Liver (tissue), 9 donors: ENCODE results near the gene CYP11A1. TPM values are rescaled to one million over a fixed set of nuclear protein-coding genes. Genes with fewer than 3 reads are reported as not detected.

Experiments used
- DNase-seq: peaks from one replicate; pipeline ENCODE4 v3.0.0-alpha.2; 2017; ENCODE audit warnings: low spot score
- H3K27ac ChIP-seq, 2 donors: one replicate each; pipeline ENCODE4 v1.7.0; 2013; ENCODE audit warnings: inconsistent platforms in 2 of 2, low read length in 2 of 2, control low read depth in 1 of 2, low read depth in 1 of 2, mild to moderate bottlenecking in 1 of 2
- H3K27me3 ChIP-seq, 4 donors: one replicate each; pipeline versions ENCODE4 v1.6.1 to v1.7.0; 2013; ENCODE audit warnings: low read length in 3 of 4, inconsistent platforms in 1 of 4, mild to moderate bottlenecking in 1 of 4, moderate library complexity in 1 of 4; ENCODE audit not compliant: control insufficient read depth in 4 of 4, insufficient read depth in 4 of 4
- H3K36me3 ChIP-seq, 4 donors: one replicate each; pipeline versions ENCODE4 v1.6.1 to v1.7.0; 2013; ENCODE audit warnings: low read length in 3 of 4, mild to moderate bottlenecking in 3 of 4, low read depth in 1 of 4, moderate library complexity in 1 of 4; ENCODE audit not compliant: control insufficient read depth in 4 of 4, insufficient read depth in 3 of 4
- H3K4me1 ChIP-seq, 4 donors: one replicate each; pipeline versions ENCODE4 v1.6.1 to v1.7.0; 2013; ENCODE audit warnings: low read length in 3 of 4, mild to moderate bottlenecking in 3 of 4, moderate library complexity in 1 of 4; ENCODE audit not compliant: control insufficient read depth in 4 of 4, insufficient read depth in 4 of 4
- H3K4me3 ChIP-seq, 3 donors: one replicate each; pipeline versions ENCODE4 v1.6.1 to v1.7.0; 2013; ENCODE audit warnings: low read length in 3 of 3, control low read depth in 1 of 3, low read depth in 1 of 3, mild to moderate bottlenecking in 1 of 3
- H3K9ac ChIP-seq, 2 donors: one replicate each; pipeline ENCODE4 v1.7.0; 2013; ENCODE audit warnings: low read length in 2 of 2, mild to moderate bottlenecking in 2 of 2, moderate library complexity in 2 of 2, control low read depth in 1 of 2, low read depth in 1 of 2
- H3K9me3 ChIP-seq, 4 donors: one replicate each; pipeline versions ENCODE4 v1.6.1 to v1.7.0; 2013; ENCODE audit warnings: low read length in 3 of 4; ENCODE audit not compliant: control insufficient read depth in 4 of 4
- ATF3 ChIP-seq: IDR thresholded peaks from 2 replicates; pipeline ENCODE4 v1.6.1; 2016; ENCODE audit warnings: antibody characterized with exemption
- CTCF ChIP-seq: fragments of 150-350 bp; IDR thresholded peaks from 2 replicates; pipeline ENCODE4 v1.5.1; 2017; ENCODE audit warnings: improper control_type of control experiment, low read depth, low read length; ENCODE audit not compliant: missing input control
- EGR1 ChIP-seq, 2 donors: IDR thresholded peaks; 2 replicates each; pipeline ENCODE4 v1.6.1; 2016 to 2018; ENCODE audit warnings: antibody characterized with exemption in 2 of 2, low read depth in 2 of 2
- FOXA1 ChIP-seq: IDR thresholded peaks from 2 replicates; pipeline ENCODE4 v1.6.1; 2016; ENCODE audit warnings: antibody characterized with exemption
- FOXA2 ChIP-seq: IDR thresholded peaks from 2 replicates; pipeline ENCODE4 v1.6.1; 2016; ENCODE audit warnings: antibody characterized with exemption
- GABPA ChIP-seq, 2 donors: IDR thresholded peaks in 1 of 2; conservative IDR thresholded peaks in 1 of 2; 2 replicates each; pipeline ENCODE4 v1.6.1; 2016; ENCODE audit warnings: antibody characterized with exemption in 2 of 2, mild to moderate bottlenecking in 1 of 2, moderate library complexity in 1 of 2
- HNF4A ChIP-seq, 2 donors: conservative IDR thresholded peaks; 2 replicates each; pipeline ENCODE4 v1.6.1; 2016; ENCODE audit warnings: antibody characterized with exemption in 2 of 2, mild to moderate bottlenecking in 2 of 2
- HNF4G ChIP-seq: IDR thresholded peaks from 2 replicates; pipeline ENCODE4 v1.6.1; 2016; ENCODE audit warnings: antibody characterized with exemption
- JUND ChIP-seq, 2 donors: IDR thresholded peaks; 2 replicates each; pipeline ENCODE4 v1.6.1; 2016; ENCODE audit warnings: antibody characterized with exemption in 2 of 2
- MAX ChIP-seq: IDR thresholded peaks from 2 replicates; pipeline ENCODE4 v1.6.1; 2016; ENCODE audit warnings: antibody characterized with exemption
- NR2F2 ChIP-seq: IDR thresholded peaks from 2 replicates; pipeline ENCODE4 v1.6.1; 2016; ENCODE audit warnings: antibody characterized with exemption
- RAD21 ChIP-seq, 2 donors: IDR thresholded peaks; 2 replicates each; pipeline ENCODE4 v1.6.1; 2016; ENCODE audit warnings: antibody characterized with exemption in 2 of 2, mild to moderate bottlenecking in 2 of 2
- REST ChIP-seq: IDR thresholded peaks from 2 replicates; pipeline ENCODE4 v1.6.1; 2016; ENCODE audit warnings: antibody characterized with exemption, mild to moderate bottlenecking
- RXRA ChIP-seq, 2 donors: IDR thresholded peaks; 2 replicates each; pipeline ENCODE4 v1.6.1; 2017 to 2018; ENCODE audit warnings: antibody characterized with exemption in 2 of 2, mild to moderate bottlenecking in 1 of 2
- SP1 ChIP-seq: IDR thresholded peaks from 2 replicates; pipeline ENCODE4 v1.6.1; 2018; ENCODE audit warnings: antibody characterized with exemption, mild to moderate bottlenecking
- TAF1 ChIP-seq: conservative IDR thresholded peaks from 2 replicates; pipeline ENCODE4 v1.6.1; 2016; ENCODE audit warnings: antibody characterized with exemption, mild to moderate bottlenecking
- YY1 ChIP-seq: IDR thresholded peaks from 2 replicates; pipeline ENCODE4 v1.6.1; 2016; ENCODE audit warnings: antibody characterized with exemption, mild to moderate bottlenecking
- ZBTB33 ChIP-seq: IDR thresholded peaks from 2 replicates; pipeline ENCODE4 v1.6.1; 2016; ENCODE audit warnings: antibody characterized with exemption
- WGBS: extraction: QIAGEN DNeasy Blood & Tissue Kit; methylation state at CpG from one replicate; pipeline ENCODE4 v1.1.7; 2013; 5-methylcytosine and 5-hydroxymethylcytosine counted together
- polyA plus RNA-seq, 2 donors: library from polyadenylated mRNA; stranded (reverse) in 1 of 2; unstranded in 1 of 2; fragments of 200-250 nt in 1 of 2; fragments of >200 nt in 1 of 2; fragmentation: Nextera tagmentation in 1 of 2; extraction: Ambion mirVana in 1 of 2; gene quantifications; one replicate each; pipeline versions ENCODE4 v1.2.1 to v1.2.3, GENCODE V29; 2013 to 2015
- total RNA-seq, 2 donors: library from RNA; depleted of rRNA; stranded (reverse); fragments of >200 nt; gene quantifications; one replicate each; pipeline ENCODE4 v1.2.3, GENCODE V29; 2014
- donor health status: healthy.
- donor health status: healthy.
- donor health status: healthy.
- donor health status: healthy.
- donor health status: healthy.

Gene CYP11A1
- total and polyA plus RNA-seq, 4 donors, result 0.47 to 2.3 (median 1.9) TPM

GRCh38 chr15:74396445-74397238 is 29.2 kb upstream of the CYP11A1 start:
- Histone ChIP-seq H3K27me3 (no peaks in the 10 kb centered on the region), H3K4me1 (no peaks in the 10 kb centered on the region), H3K4me3 (no peak overlapping the region), H3K36me3 (no peaks in the 10 kb centered on the region), H3K9me3 (no peaks in the 10 kb centered on the region), H3K27ac (no peak overlapping the region), H3K9ac (no peak overlapping the region)
- WGBS, result 77% methylated on average over 9 of the region's 9 CpGs
- no peak for DNase-seq
- no peak for TF ChIP-seq FOXA2
- TF ChIP-seq EGR1 (IDR thresholded peaks at IDR 0.05; ENCODE audit: low read depth in 2 of 2), result no peak
- TF ChIP-seq HNF4A (conservative IDR thresholded peaks at IDR 0.05), result no peak
- no peak for TF ChIP-seq TAF1
- no peak for TF ChIP-seq RAD21 (IDR thresholded peaks at IDR 0.05)

- Histone ChIP-seq H3K9me3 (no peaks in the 10 kb centered on the region), H3K27me3 (no peaks in the 10 kb centered on the region), H3K4me3 (no peak overlapping the region), H3K36me3 (no peaks in the 10 kb centered on the region), H3K27ac (no peak overlapping the region), H3K9ac (no peak overlapping the region), H3K4me1 (no peaks in the 10 kb centered on the region)
- 84% methylated on average over 10 of the region's 10 CpGs for WGBS
- no peak for DNase-seq
- TF ChIP-seq MAX (no peak), GABPA (IDR thresholded peaks at IDR 0.05 in 1 of 2, conservative IDR thresholded peaks at IDR 0.05 in 1 of 2) (no peak), EGR1 (IDR thresholded peaks at IDR 0.05; ENCODE audit: low read depth in 2 of 2) (no peak), FOXA2 (no peak), TAF1 (no peak), YY1 (no peak), ATF3 (no peak), HNF4G (no peak), HNF4A (conservative IDR thresholded peaks at IDR 0.05) (no peak), RAD21 (IDR thresholded peaks at IDR 0.05) (no peak), REST (no peak), NR2F2 (no peak), ZBTB33 (no peak), FOXA1 (no peak), JUND (IDR thresholded peaks at IDR 0.05) (no peak), SP1 (no peak), CTCF (no peak), RXRA (IDR thresholded peaks at IDR 0.05) (no peak)
These were observed 28.6 kb upstream of the CYP11A1 start for GRCh38 chr15:74396146-74396438.
